Fibroblast of mammary gland (primary cell): ENCODE data around the gene UQCC2.

Experiments
- DNase-seq: peaks from one replicate; pipeline ENCODE4 v3.0.0-alpha.2; 2010; ENCODE audit warnings: low read depth
- H3K4me3 ChIP-seq: 2 replicates; pipeline ENCODE4 v1.5.1; 2011; ENCODE audit warnings: low read depth, mild to moderate bottlenecking, low read length, moderate library complexity; ENCODE audit not compliant: control insufficient read depth
- CTCF ChIP-seq: conservative IDR thresholded peaks from 2 replicates; pipeline ENCODE4 v1.5.1; 2011; ENCODE audit warnings: low read depth, low read length, inconsistent platforms; ENCODE audit not compliant: control insufficient read depth, insufficient read depth

UQCC2 gene

GRCh38 chr6:33658982-33659689, 52.4 kb downstream of the UQCC2 start:
- H3K4me3 ChIP-seq, result no peak overlapping the region
- TF ChIP-seq CTCF, result no peak
- DNase-seq, result no peak

DNA sequence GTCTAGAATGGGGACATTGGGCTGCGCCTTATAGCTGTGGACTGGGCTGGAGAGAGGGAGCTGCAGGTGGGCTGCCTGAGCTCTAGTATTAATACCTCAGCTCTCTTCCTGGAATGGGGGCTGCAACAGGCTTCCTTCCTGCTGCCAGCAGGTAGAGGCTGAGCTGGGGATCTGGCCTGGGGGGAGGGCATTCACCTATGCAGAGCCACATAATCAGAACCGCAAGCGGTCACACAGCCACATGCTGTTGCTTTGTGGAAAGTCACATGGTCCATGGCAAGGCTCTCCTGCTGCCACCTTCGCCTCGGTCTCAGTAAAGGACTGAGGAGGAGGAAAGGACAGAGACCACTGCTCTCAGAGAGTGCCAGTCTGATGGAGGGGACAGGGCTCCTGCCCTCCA, 54.7 kb downstream of the UQCC2 start:
- no peak for DNase-seq
- TF ChIP-seq CTCF, result no peak
- no peak overlapping the region for H3K4me3 ChIP-seq

DNA sequence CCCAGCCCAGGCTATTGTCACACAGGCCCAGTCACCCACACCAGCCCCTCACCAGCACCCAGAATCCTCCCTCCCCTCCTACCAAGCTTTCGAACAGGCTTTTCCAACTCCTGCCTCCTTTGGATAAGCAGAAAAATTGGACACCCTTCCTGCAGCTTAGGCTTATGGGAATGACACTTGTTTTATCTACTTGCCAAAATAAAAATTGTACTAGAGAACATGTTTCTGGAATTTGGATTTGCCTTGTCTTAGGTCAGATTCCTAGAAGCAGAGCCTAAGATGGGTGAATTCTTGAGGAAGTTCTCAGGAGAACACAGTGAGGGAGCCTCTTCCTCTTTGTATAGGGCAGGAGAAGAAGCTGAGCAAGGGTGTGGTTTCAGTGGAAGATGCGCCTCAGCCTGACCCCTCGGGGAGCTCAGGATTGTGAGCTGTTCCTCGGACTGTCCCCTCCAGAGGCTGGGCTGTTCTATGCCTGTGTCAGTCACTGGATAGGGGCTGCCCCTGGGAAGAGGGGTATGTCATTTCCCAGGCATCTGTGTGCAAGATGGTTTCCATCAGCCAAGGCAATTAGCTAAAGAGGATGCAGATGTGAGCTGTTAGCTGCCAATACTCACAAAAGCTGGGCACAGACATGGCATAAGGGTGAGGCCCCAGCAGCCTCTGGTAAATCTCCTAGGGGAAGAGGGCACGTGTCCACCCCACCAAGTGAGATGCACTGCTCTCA, 56.5 kb downstream of the UQCC2 start:
- H3K4me3 ChIP-seq, result no peak overlapping the region
- no peak for TF ChIP-seq CTCF
- DNase-seq, result peak; percentile 54

GRCh38 chr6:33652002-33652401, 59.5 kb downstream of the UQCC2 start:
- DNase-seq, result no peak
- TF ChIP-seq CTCF, result no peak
- no peak overlapping the region for H3K4me3 ChIP-seq

DNA sequence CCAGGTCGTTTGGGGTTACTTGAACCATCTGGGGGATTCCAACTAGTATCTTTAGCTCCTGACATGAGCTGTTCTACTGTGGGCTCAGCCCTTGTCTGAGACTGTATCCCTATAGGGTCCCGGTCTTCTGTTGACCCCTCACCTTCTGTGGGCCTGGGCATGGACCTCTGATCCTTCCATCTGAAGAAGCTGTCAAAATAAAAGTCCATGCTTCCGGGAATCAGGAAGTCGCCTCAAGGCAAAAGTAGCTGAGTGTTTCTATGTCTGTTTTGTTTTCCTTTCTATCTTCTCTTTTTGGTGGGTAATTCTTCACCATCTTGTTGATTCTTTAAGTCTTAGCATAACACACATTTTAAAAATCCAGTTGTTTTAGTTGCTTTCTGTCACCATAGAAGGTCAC, 60.1 kb downstream of the UQCC2 start:
- no peak for DNase-seq
- H3K4me3 ChIP-seq, result no peak overlapping the region
- TF ChIP-seq CTCF, result no peak
